AG09319 (cell line): Measurements from ENCODE around the gene LRP10.

ENCODE experiments used
- DNase-seq: peaks from one replicate; pipeline ENCODE4 v3.0.0-alpha.2; 2010; ENCODE audit warnings: low read depth; ENCODE audit errors: extremely low read depth
- TF ChIP-seq, protein P1 (sequence below): IDR thresholded peaks from 2 replicates; pipeline ENCODE4 v1.5.1; 2011; ENCODE audit warnings: low read depth, mild to moderate bottlenecking, inconsistent platforms, low read length, moderate library complexity

LRP10 gene

GRCh38 chr14:22882529-22883172 is 11.1 kb downstream of the LRP10 start:
- TF ChIP-seq, protein P1, sequence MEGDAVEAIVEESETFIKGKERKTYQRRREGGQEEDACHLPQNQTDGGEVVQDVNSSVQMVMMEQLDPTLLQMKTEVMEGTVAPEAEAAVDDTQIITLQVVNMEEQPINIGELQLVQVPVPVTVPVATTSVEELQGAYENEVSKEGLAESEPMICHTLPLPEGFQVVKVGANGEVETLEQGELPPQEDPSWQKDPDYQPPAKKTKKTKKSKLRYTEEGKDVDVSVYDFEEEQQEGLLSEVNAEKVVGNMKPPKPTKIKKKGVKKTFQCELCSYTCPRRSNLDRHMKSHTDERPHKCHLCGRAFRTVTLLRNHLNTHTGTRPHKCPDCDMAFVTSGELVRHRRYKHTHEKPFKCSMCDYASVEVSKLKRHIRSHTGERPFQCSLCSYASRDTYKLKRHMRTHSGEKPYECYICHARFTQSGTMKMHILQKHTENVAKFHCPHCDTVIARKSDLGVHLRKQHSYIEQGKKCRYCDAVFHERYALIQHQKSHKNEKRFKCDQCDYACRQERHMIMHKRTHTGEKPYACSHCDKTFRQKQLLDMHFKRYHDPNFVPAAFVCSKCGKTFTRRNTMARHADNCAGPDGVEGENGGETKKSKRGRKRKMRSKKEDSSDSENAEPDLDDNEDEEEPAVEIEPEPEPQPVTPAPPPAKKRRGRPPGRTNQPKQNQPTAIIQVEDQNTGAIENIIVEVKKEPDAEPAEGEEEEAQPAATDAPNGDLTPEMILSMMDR = no peak
- DNase-seq = no peak

DNA sequence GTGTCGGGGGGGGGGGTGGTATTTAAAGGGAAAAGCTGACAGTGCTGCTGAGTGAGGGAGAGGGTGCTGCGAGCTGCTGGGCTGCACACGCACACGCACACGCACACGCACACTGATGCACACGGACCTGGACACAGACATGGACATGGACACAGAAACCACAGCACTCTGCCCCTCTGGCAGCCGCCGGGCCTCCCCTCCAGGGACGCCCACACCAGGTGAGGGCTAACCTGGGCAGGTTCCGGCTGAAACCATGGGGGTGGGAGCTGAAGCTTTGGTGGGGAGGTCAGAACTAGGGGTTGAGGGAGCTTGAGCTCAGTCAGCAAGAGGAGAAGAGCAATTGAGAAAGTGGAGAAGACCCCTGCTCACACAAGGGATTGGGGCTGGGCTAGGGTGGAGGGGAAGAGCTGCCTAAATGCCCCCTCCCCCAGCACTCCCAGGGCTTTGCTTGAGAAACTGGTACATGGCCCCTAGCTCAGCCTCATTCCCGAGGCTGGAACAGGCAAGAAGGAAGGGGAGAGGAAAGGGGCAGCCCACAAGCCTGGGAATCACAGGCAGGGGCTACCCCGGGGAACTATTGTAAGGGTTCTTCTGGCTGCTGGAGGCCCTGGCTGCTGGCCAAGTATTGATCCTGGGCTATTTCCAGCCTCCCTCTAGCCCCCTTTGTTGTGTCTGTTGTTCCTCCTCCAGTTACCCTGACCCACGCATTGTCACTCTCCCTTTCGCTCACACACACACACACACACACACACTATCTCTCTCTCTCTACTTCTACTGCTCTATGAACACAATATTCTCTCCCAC is 11.8 kb downstream of the LRP10 start, which contains the start of gene REM2:
Gene REM2, plus strand, starts transcription at position 50 of the 804 bp plus-strand sequence. Its CDS starts 66 bp downstream, at position 116.
- no peak for DNase-seq
- TF ChIP-seq, protein P1 = no peak

- no peak for DNase-seq
- TF ChIP-seq, protein P1 = no peak
Observed at GRCh38 chr14:22884076-22884737, 12.7 kb downstream of the LRP10 start.

GRCh38 chr14:22884738-22885523 is 13.4 kb downstream of the LRP10 start:
- no peak for DNase-seq
- TF ChIP-seq, protein P1 = no peak

GRCh38 chr14:22885975-22886374 is 14.4 kb downstream of the LRP10 start:
- TF ChIP-seq, protein P1 = no peak
- no peak for DNase-seq

GRCh38 chr14:22886500-22887259 is 15.1 kb downstream of the LRP10 start:
- DNase-seq = no peak
- TF ChIP-seq, protein P1 = no peak; the same call in 1 of the 2 replicates
